Fibroblast of the conjunctiva (primary cell): ENCODE results near the gene PAX9.

Experiments
- DNase-seq: peaks from one replicate; pipeline ENCODE4 v3.0.0-alpha.2; 2010; ENCODE audit warnings: low read depth

Gene PAX9

GRCh38 chr14:36655963-36656686 is 5.5 kb upstream of the PAX9 start:
- DNase-seq, result no peak

GRCh38 chr14:36656687-36657398 is 4.8 kb upstream of the PAX9 start:
- no peak for DNase-seq

- no peak for DNase-seq
Observed at GRCh38 chr14:36657399-36658122, 4.1 kb upstream of the PAX9 start.

GRCh38 chr14:36658123-36659009 is 3.3 kb upstream of the PAX9 start:
- no peak for DNase-seq

GRCh38 chr14:36659010-36659821 is 2.4 kb upstream of the PAX9 start:
- no peak for DNase-seq

GRCh38 chr14:36659822-36660735 is 1.6 kb upstream of the PAX9 start:
- DNase-seq, result no peak

GRCh38 chr14:36660736-36661505 is 739 bp upstream of the PAX9 start:
- no peak for DNase-seq

- DNase-seq, result no peak
Observed at GRCh38 chr14:36662258-36662542, 540 bp downstream of the PAX9 start.

- no peak for DNase-seq
Observed at GRCh38 chr14:36662543-36663403, 1.1 kb downstream of the PAX9 start.

- no peak for DNase-seq
Observed at GRCh38 chr14:36663404-36664321, 2.0 kb downstream of the PAX9 start.

GRCh38 chr14:36664322-36665193 is 2.9 kb downstream of the PAX9 start:
- no peak for DNase-seq

GRCh38 chr14:36665887-36666415 is 4.3 kb downstream of the PAX9 start:
- DNase-seq, result no peak

- no peak for DNase-seq
Observed at GRCh38 chr14:36666416-36667206, 5.0 kb downstream of the PAX9 start.

- no peak for DNase-seq
Observed at GRCh38 chr14:36667679-36668078, 6.0 kb downstream of the PAX9 start.

- no peak for DNase-seq
Observed at GRCh38 chr14:36671149-36671548, 9.5 kb downstream of the PAX9 start.
